KMS-11 (cell line): ENCODE measurements around the gene ATP5PB.

Experiments
- H2AFZ ChIP-seq: fragments of 200-600 bp; sonication (generic); 2 replicates; pipeline ENCODE4 v1.6.1; 2016; ENCODE audit warnings: antibody characterized with exemption, mixed run types, low read depth
- H3K27ac ChIP-seq: fragments of 200-600 bp; sonication (generic); 2 replicates; pipeline ENCODE4 v1.6.1; 2016; ENCODE audit warnings: mild to moderate bottlenecking, mixed run types
- H3K27me3 ChIP-seq: fragments of 200-600 bp; sonication (generic); 2 replicates; pipeline ENCODE4 v1.6.1; 2017; ENCODE audit warnings: mild to moderate bottlenecking, low read depth, mixed run types, moderate library complexity; ENCODE audit not compliant: insufficient read depth
- H3K36me3 ChIP-seq: fragments of 200-600 bp; sonication (generic); 2 replicates; pipeline ENCODE4 v1.6.1; 2017; ENCODE audit warnings: mild to moderate bottlenecking, mixed run types; ENCODE audit not compliant: insufficient read depth
- H3K4me1 ChIP-seq: fragments of 200-600 bp; sonication (generic); 2 replicates; pipeline ENCODE4 v1.6.1; 2016; ENCODE audit warnings: mild to moderate bottlenecking, low read depth, mixed run types; ENCODE audit not compliant: poor library complexity, severe bottlenecking
- H3K4me2 ChIP-seq: fragments of 200-600 bp; sonication (generic); 2 replicates; pipeline ENCODE4 v1.7.0; 2016; ENCODE audit warnings: mild to moderate bottlenecking, mixed run types
- H3K4me3 ChIP-seq: fragments of 200-600 bp; sonication (generic); IDR thresholded peaks from 2 replicates; pipeline ENCODE4 v1.6.1; 2017; ENCODE audit warnings: low read depth, low read length, mixed read lengths; ENCODE audit not compliant: insufficient read depth
- H3K79me2 ChIP-seq: fragments of 200-600 bp; sonication (generic); 2 replicates; pipeline ENCODE4 v1.6.1; 2016; ENCODE audit warnings: low read depth, mixed run types; ENCODE audit not compliant: insufficient read depth
- H3K9ac ChIP-seq: fragments of 200-600 bp; sonication (generic); 2 replicates; pipeline ENCODE4 v1.6.1; 2016; ENCODE audit warnings: mild to moderate bottlenecking, mixed run types
- H4K20me1 ChIP-seq: fragments of 200-600 bp; sonication (generic); 2 replicates; pipeline ENCODE4 v1.6.1; 2016; ENCODE audit warnings: mild to moderate bottlenecking, mixed run types; ENCODE audit not compliant: insufficient read depth
- TF ChIP-seq, protein P1 (sequence below): fragments of 200-600 bp; sonication (generic); conservative IDR thresholded peaks from 2 replicates; pipeline ENCODE4 v1.6.1; 2017; ENCODE audit warnings: low read depth, mild to moderate bottlenecking, antibody characterized with exemption, low read length, moderate library complexity, mixed read lengths

Gene ATP5PB

DNA sequence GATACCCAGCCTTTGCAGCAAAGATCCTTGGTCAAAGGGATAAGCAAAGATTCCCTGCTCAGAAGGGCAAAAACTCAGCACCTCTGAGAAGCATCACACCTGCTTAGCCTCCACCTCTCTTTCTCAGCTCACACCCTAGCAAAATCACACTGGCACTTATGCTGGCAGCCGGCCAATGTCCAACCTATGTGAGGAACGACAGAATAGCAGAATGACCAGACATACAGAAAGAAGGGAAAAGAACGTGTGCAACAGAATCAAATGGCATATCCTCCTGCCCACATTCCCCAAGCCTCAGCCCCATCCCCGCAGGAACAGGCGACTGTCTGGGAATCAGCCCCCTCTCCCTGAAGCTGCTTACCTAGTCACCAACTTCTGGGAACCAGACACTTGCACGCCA, 54.8 kb downstream of the ATP5PB start:
- Histone ChIP-seq H4K20me1 (no peaks in the 10 kb centered on the region), H3K4me2 (no peak overlapping the region), H3K9ac (no peak overlapping the region), H3K27ac (no peak overlapping the region), H3K4me1 (peaks cover 34% of the 10 kb centered on the region), H2AFZ (no peak overlapping the region), H3K79me2 (no peaks in the 10 kb centered on the region), H3K36me3 (no peaks in the 10 kb centered on the region), H3K27me3 (no peaks in the 10 kb centered on the region), H3K4me3 (no peak overlapping the region)
- TF ChIP-seq, protein P1, sequence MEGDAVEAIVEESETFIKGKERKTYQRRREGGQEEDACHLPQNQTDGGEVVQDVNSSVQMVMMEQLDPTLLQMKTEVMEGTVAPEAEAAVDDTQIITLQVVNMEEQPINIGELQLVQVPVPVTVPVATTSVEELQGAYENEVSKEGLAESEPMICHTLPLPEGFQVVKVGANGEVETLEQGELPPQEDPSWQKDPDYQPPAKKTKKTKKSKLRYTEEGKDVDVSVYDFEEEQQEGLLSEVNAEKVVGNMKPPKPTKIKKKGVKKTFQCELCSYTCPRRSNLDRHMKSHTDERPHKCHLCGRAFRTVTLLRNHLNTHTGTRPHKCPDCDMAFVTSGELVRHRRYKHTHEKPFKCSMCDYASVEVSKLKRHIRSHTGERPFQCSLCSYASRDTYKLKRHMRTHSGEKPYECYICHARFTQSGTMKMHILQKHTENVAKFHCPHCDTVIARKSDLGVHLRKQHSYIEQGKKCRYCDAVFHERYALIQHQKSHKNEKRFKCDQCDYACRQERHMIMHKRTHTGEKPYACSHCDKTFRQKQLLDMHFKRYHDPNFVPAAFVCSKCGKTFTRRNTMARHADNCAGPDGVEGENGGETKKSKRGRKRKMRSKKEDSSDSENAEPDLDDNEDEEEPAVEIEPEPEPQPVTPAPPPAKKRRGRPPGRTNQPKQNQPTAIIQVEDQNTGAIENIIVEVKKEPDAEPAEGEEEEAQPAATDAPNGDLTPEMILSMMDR: no peak

DNA sequence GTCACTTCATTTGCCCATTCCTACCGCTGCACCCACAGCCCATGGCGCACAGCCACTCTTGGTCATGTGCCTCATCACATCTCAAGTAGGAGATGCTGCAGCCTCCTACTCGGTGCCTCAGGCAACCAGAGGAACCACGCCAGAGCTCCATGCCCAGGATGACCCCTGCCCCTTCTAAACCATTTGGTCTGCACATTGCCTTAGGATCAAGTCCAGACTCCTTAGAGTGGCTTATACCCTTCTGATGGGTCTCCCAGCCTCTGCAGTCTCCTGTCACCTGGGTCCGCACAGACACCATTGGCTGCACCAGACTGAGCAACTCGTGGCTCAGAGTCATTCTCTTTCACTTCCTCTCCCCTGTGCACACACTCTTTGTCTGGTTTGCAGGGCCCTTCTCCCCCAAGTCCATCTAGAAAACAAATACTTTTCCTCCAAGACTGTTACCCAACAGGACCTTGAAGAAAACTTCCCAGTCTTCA, 56.4 kb downstream of the ATP5PB start:
- H3K79me2 ChIP-seq: no peaks in the 10 kb centered on the region
- no peak overlapping the region for H3K9ac ChIP-seq
- H3K4me3 ChIP-seq: no peak overlapping the region
- peaks cover 45% of the 10 kb centered on the region for H3K4me1 ChIP-seq
- no peaks in the 10 kb centered on the region for H4K20me1 ChIP-seq
- no peak overlapping the region for H3K4me2 ChIP-seq
- no peak overlapping the region for H3K27ac ChIP-seq
- TF ChIP-seq, protein P1: no peak
- H3K27me3 ChIP-seq: no peaks in the 10 kb centered on the region
- H2AFZ ChIP-seq: no peak overlapping the region
- no peaks in the 10 kb centered on the region for H3K36me3 ChIP-seq

DNA sequence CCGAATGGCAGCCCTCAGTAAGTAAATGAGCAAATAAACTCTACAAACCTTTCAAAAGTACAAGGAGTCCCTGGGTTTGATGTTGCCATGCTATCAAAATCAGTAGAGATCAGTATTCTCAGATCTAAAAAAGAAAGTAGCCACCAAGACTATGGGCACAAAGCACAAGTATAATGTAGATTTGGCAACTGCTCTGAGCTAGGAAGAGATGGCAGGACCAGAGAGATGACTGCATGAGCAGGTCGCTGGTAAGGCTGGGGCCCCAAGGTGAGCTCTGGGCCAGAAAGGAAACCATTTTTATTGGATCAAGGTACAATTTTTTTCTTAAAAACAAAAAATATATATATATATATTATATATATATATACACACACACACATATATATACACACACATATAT, 57.3 kb downstream of the ATP5PB start:
- H2AFZ ChIP-seq: no peak overlapping the region

DNA sequence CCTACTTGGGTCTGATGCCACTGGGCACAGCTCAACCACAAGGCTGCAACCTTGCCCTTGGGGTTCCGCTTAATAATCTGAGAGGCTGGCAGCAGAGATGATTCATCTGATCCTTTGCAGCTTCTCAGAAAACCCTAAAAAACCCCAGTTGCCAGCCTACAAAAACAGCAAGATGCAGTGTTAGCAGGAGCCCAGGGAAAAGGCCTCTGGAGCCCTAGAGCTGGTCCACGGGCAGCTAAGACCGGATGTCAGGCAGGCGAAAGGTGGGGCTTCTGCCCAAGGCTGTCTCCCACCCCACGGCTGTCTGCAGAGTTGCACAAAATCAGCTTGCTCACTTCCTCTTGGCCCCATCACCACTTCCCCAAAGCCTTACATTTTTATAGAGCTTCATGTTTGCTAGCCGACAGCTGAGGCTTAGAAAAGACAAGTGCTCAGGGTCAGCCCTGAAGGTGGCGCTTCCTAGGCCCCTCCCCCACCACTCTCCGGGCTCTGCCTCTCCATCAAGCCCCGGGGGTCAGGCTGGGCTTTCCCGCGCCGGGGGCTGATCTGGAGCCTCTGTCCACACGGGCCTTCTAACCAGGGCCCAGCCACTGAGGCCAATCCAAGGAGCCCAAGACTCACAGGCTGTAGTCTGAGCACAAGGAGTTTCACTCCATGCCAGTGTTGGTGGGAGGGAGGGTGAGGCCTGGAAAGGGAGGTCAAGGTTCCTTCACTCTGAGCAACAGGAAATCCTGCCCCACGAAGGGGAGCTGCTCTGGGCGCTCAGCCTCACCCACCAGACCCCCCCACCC, 58.3 kb downstream of the ATP5PB start:
- Histone ChIP-seq H4K20me1 (no peaks in the 10 kb centered on the region), H3K9ac (peak overlapping the region; percentile 82), H3K27me3 (no peaks in the 10 kb centered on the region), H3K79me2 (no peaks in the 10 kb centered on the region), H3K27ac (peak overlapping the region; percentile 94), H3K4me3 (peak overlapping the region; percentile 33), H2AFZ (peak overlapping the region; percentile 77), H3K4me2 (peak overlapping the region; percentile 87), H3K4me1 (peaks cover 63% of the 10 kb centered on the region), H3K36me3 (no peaks in the 10 kb centered on the region)
- TF ChIP-seq, protein P1: no peak

More for the DNA sequence above, 57.3 kb downstream of the ATP5PB start:
- H3K79me2 ChIP-seq: no peaks in the 10 kb centered on the region
- no peak overlapping the region for H3K4me3 ChIP-seq
- H4K20me1 ChIP-seq: no peaks in the 10 kb centered on the region
- H3K36me3 ChIP-seq: no peaks in the 10 kb centered on the region
- H3K27ac ChIP-seq: no peak overlapping the region; the same call in 1 of the 2 replicates
- no peaks in the 10 kb centered on the region for H3K27me3 ChIP-seq
- H3K4me2 ChIP-seq: peak overlapping the region; percentile 13; the same call in 1 of the 2 replicates
- TF ChIP-seq, protein P1: no peak
- H3K4me1 ChIP-seq: peaks cover 53% of the 10 kb centered on the region
- no peak overlapping the region for H3K9ac ChIP-seq
